Measurements from ENCODE around the gene ANKRD44.

Gene ANKRD44

GRCh38 chr2:197128897-197129296 is 181.7 kb downstream of the ANKRD44 start:
- H2AK5ac ChIP-seq (ENCODE audit: low read length) = no peak overlapping the region
- H4K12ac ChIP-seq (ENCODE audit: low read depth, low read length) = no peak overlapping the region
- DNase-seq = no peak
- no peak overlapping the region for H2AFZ ChIP-seq (ENCODE audit: insufficient read depth, low read length, poor library complexity)
- no peak overlapping the region for H3K18ac ChIP-seq (ENCODE audit: low read length)
- H3K14ac ChIP-seq (ENCODE audit: low read length) = no peak overlapping the region
- no peak overlapping the region for H3K23ac ChIP-seq (ENCODE audit: low read length)
- no peak overlapping the region for H3K27ac ChIP-seq (ENCODE audit: low read depth, low read length)
- no peaks in the 10 kb centered on the region for H3K36me3 ChIP-seq (ENCODE audit: control insufficient read depth in 1 of 2, insufficient read depth in 2 of 2, low read length in 2 of 2)
- H2BK120ac ChIP-seq (ENCODE audit: insufficient read depth, low read length, poor library complexity) = no peak overlapping the region
- no peak overlapping the region for H2BK12ac ChIP-seq (ENCODE audit: low read length)
- H3K4me2 ChIP-seq (ENCODE audit: low read length) = no peak overlapping the region
- no peak overlapping the region for H3K4ac ChIP-seq (ENCODE audit: low read depth, low read length)
- H4K91ac ChIP-seq (ENCODE audit: low read depth, low read length) = no peak overlapping the region
- H3K9me3 ChIP-seq (ENCODE audit: insufficient read depth, low read depth, low read length) = no peaks in the 10 kb centered on the region
- no peak overlapping the region for H3K9ac ChIP-seq (ENCODE audit: low read length)
- no peaks in the 10 kb centered on the region for H3K4me1 ChIP-seq (ENCODE audit: control insufficient read depth in 1 of 2, insufficient read depth in 2 of 2, low read length in 2 of 2)
- no peaks in the 10 kb centered on the region for H3K27me3 ChIP-seq (ENCODE audit: insufficient read depth, low read length)
- no peak overlapping the region for H4K8ac ChIP-seq (ENCODE audit: low read depth, low read length)
- WGBS (ENCODE audit: extremely low coverage, insufficient coverage, insufficient read length) = no CpG with 5 or more reads among the region's 5 CpGs
- H2BK5ac ChIP-seq (ENCODE audit: low read depth, low read length, poor library complexity) = no peak overlapping the region
- no peaks in the 10 kb centered on the region for H3K79me1 ChIP-seq (ENCODE audit: low read length)
- no peak overlapping the region for H3K4me3 ChIP-seq (ENCODE audit: low read depth, low read length)
- H3K79me2 ChIP-seq (ENCODE audit: control insufficient read depth, insufficient read depth, low read length, poor library complexity) = no peaks in the 10 kb centered on the region

DNA sequence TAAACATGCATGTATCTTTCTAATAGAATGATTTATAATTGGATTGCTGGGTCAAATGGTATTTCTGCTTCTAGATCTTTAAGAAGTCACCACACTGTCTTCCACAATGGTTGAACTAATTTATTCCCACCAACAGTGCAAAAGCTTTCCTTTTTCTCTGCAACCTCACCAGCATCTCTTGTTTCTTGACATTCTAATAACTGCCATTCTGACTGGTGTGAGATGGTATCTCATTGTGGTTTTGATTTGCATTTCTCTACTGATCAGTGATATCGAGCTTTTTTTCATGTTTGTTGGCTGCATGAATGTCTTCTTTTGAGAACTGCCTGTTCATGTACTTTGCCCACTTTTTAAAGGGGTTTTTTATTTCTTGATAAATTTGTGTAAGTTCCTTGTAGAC is 182.5 kb downstream of the ANKRD44 start:
- no peak for DNase-seq
- H3K18ac ChIP-seq (ENCODE audit: low read length) = no peak overlapping the region
- WGBS (ENCODE audit: extremely low coverage, insufficient coverage, insufficient read length) = no CpG with 5 or more reads among the region's 1 CpG
- H3K9ac ChIP-seq (ENCODE audit: low read length) = no peak overlapping the region
- H3K36me3 ChIP-seq (ENCODE audit: control insufficient read depth in 1 of 2, insufficient read depth in 2 of 2, low read length in 2 of 2) = no peaks in the 10 kb centered on the region
- H3K79me2 ChIP-seq (ENCODE audit: control insufficient read depth, insufficient read depth, low read length, poor library complexity) = no peaks in the 10 kb centered on the region
- no peak overlapping the region for H3K4ac ChIP-seq (ENCODE audit: low read depth, low read length)
- H3K4me1 ChIP-seq (ENCODE audit: control insufficient read depth in 1 of 2, insufficient read depth in 2 of 2, low read length in 2 of 2) = no peaks in the 10 kb centered on the region
- no peaks in the 10 kb centered on the region for H3K27me3 ChIP-seq (ENCODE audit: insufficient read depth, low read length)
- H3K79me1 ChIP-seq (ENCODE audit: low read length) = no peaks in the 10 kb centered on the region
- no peak overlapping the region for H2BK5ac ChIP-seq (ENCODE audit: low read depth, low read length, poor library complexity)
- H3K4me2 ChIP-seq (ENCODE audit: low read length) = no peak overlapping the region
- no peak overlapping the region for H3K23ac ChIP-seq (ENCODE audit: low read length)
- no peak overlapping the region for H2BK120ac ChIP-seq (ENCODE audit: insufficient read depth, low read length, poor library complexity)
- no peak overlapping the region for H3K27ac ChIP-seq (ENCODE audit: low read depth, low read length)
- H3K9me3 ChIP-seq (ENCODE audit: insufficient read depth, low read depth, low read length) = no peaks in the 10 kb centered on the region
- no peak overlapping the region for H3K4me3 ChIP-seq (ENCODE audit: low read depth, low read length)
- H2BK12ac ChIP-seq (ENCODE audit: low read length) = no peak overlapping the region
- no peak overlapping the region for H4K12ac ChIP-seq (ENCODE audit: low read depth, low read length)
- no peak overlapping the region for H2AFZ ChIP-seq (ENCODE audit: insufficient read depth, low read length, poor library complexity)
- H3K14ac ChIP-seq (ENCODE audit: low read length) = no peak overlapping the region
- no peak overlapping the region for H4K8ac ChIP-seq (ENCODE audit: low read depth, low read length)
- no peak overlapping the region for H2AK5ac ChIP-seq (ENCODE audit: low read length)
- no peak overlapping the region for H4K91ac ChIP-seq (ENCODE audit: low read depth, low read length)

GRCh38 chr2:197126630-197127352 is 183.8 kb downstream of the ANKRD44 start:
- no peak overlapping the region for H3K9ac ChIP-seq (ENCODE audit: low read length)
- H4K8ac ChIP-seq (ENCODE audit: low read depth, low read length) = no peak overlapping the region
- no peak overlapping the region for H3K4ac ChIP-seq (ENCODE audit: low read depth, low read length)
- no peaks in the 10 kb centered on the region for H3K36me3 ChIP-seq (ENCODE audit: control insufficient read depth in 1 of 2, insufficient read depth in 2 of 2, low read length in 2 of 2)
- H3K18ac ChIP-seq (ENCODE audit: low read length) = no peak overlapping the region
- no peak overlapping the region for H4K91ac ChIP-seq (ENCODE audit: low read depth, low read length)
- no peak overlapping the region for H2AFZ ChIP-seq (ENCODE audit: insufficient read depth, low read length, poor library complexity)
- no peak overlapping the region for H3K27ac ChIP-seq (ENCODE audit: low read depth, low read length)
- no peak overlapping the region for H4K12ac ChIP-seq (ENCODE audit: low read depth, low read length)
- DNase-seq = peak in 1 of 2 donors; percentile 9
- H3K14ac ChIP-seq (ENCODE audit: low read length) = no peak overlapping the region
- no peak overlapping the region for H2BK12ac ChIP-seq (ENCODE audit: low read length)
- no peaks in the 10 kb centered on the region for H3K79me2 ChIP-seq (ENCODE audit: control insufficient read depth, insufficient read depth, low read length, poor library complexity)
- no peak overlapping the region for H2AK5ac ChIP-seq (ENCODE audit: low read length)
- H2BK5ac ChIP-seq (ENCODE audit: low read depth, low read length, poor library complexity) = no peak overlapping the region
- H2BK120ac ChIP-seq (ENCODE audit: insufficient read depth, low read length, poor library complexity) = no peak overlapping the region
- H3K79me1 ChIP-seq (ENCODE audit: low read length) = no peaks in the 10 kb centered on the region
- H3K4me1 ChIP-seq (ENCODE audit: control insufficient read depth in 1 of 2, insufficient read depth in 2 of 2, low read length in 2 of 2) = no peaks in the 10 kb centered on the region
- no peaks in the 10 kb centered on the region for H3K27me3 ChIP-seq (ENCODE audit: insufficient read depth, low read length)
- no peaks in the 10 kb centered on the region for H3K9me3 ChIP-seq (ENCODE audit: insufficient read depth, low read depth, low read length)
- no peak overlapping the region for H3K4me3 ChIP-seq (ENCODE audit: low read depth, low read length)
- no CpG with 5 or more reads among the region's 7 CpGs for WGBS (ENCODE audit: extremely low coverage, insufficient coverage, insufficient read length)
- H3K23ac ChIP-seq (ENCODE audit: low read length) = no peak overlapping the region
- H3K4me2 ChIP-seq (ENCODE audit: low read length) = no peak overlapping the region

- no peak overlapping the region for H2AK5ac ChIP-seq (ENCODE audit: low read length)
- H3K4me3 ChIP-seq (ENCODE audit: low read depth, low read length) = no peak overlapping the region
- H3K27me3 ChIP-seq (ENCODE audit: insufficient read depth, low read length) = no peaks in the 10 kb centered on the region
- H3K18ac ChIP-seq (ENCODE audit: low read length) = no peak overlapping the region
- no peak overlapping the region for H3K14ac ChIP-seq (ENCODE audit: low read length)
- no peak overlapping the region for H2BK120ac ChIP-seq (ENCODE audit: insufficient read depth, low read length, poor library complexity)
- no peak overlapping the region for H3K27ac ChIP-seq (ENCODE audit: low read depth, low read length)
- no peak overlapping the region for H4K8ac ChIP-seq (ENCODE audit: low read depth, low read length)
- no peak overlapping the region for H3K4ac ChIP-seq (ENCODE audit: low read depth, low read length)
- H3K79me1 ChIP-seq (ENCODE audit: low read length) = no peaks in the 10 kb centered on the region
- no peak overlapping the region for H4K91ac ChIP-seq (ENCODE audit: low read depth, low read length)
- H2BK12ac ChIP-seq (ENCODE audit: low read length) = no peak overlapping the region
- no peak overlapping the region for H2BK5ac ChIP-seq (ENCODE audit: low read depth, low read length, poor library complexity)
- WGBS (ENCODE audit: extremely low coverage, insufficient coverage, insufficient read length) = no CpG with 5 or more reads among the region's 7 CpGs
- H2AFZ ChIP-seq (ENCODE audit: insufficient read depth, low read length, poor library complexity) = no peak overlapping the region
- no peak for DNase-seq
- no peak overlapping the region for H4K12ac ChIP-seq (ENCODE audit: low read depth, low read length)
- H3K4me1 ChIP-seq (ENCODE audit: control insufficient read depth in 1 of 2, insufficient read depth in 2 of 2, low read length in 2 of 2) = no peaks in the 10 kb centered on the region
- H3K4me2 ChIP-seq (ENCODE audit: low read length) = no peak overlapping the region
- H3K23ac ChIP-seq (ENCODE audit: low read length) = no peak overlapping the region
- no peaks in the 10 kb centered on the region for H3K36me3 ChIP-seq (ENCODE audit: control insufficient read depth in 1 of 2, insufficient read depth in 2 of 2, low read length in 2 of 2)
- H3K9me3 ChIP-seq (ENCODE audit: insufficient read depth, low read depth, low read length) = no peaks in the 10 kb centered on the region
- no peaks in the 10 kb centered on the region for H3K79me2 ChIP-seq (ENCODE audit: control insufficient read depth, insufficient read depth, low read length, poor library complexity)
- H3K9ac ChIP-seq (ENCODE audit: low read length) = no peak overlapping the region
These were observed 185.8 kb downstream of the ANKRD44 start for GRCh38 chr2:197124639-197125390.

Measured in trophoblast cell (in vitro differentiated cells and primary cell).